IMR-90 (cell line): ENCODE measurements around the gene WFDC6. TPM values are rescaled to one million over a fixed set of nuclear protein-coding genes. Genes with fewer than 3 reads are reported as not detected.

Source experiments
- ATAC-seq: fragments of 200-7000 bp; cut with Tn5 transposase; 2 replicates; pipeline ENCODE4 v1.9.1; 2020; ENCODE audit warnings: low read depth, mild to moderate bottlenecking, moderate library complexity
- BruUV-seq: library from RNA; stranded (reverse); fragments of 400-500 nt; replicated peaks from 2 replicates; lab custom pipeline; 2021; lab: Mats Ljungman, UMichigan
- CTCF ChIA-PET: fragments of 300-600 bp; formaldehyde crosslinking; extraction: SDS; loops from one replicate; lab custom pipeline; 2021; ENCODE audit warnings: antibody characterized with exemption; lab: Yijun Ruan, JAX
- POLR2A ChIA-PET: fragments of 300-600 bp; sonication (Branson Sonifier 250); formaldehyde crosslinking; loops from one replicate; lab custom pipeline; 2022; ENCODE audit warnings: antibody characterized with exemption; ENCODE audit not compliant: unreplicated experiment; lab: Charles Lee
- DNase-seq: peaks from one replicate; pipeline ENCODE4 v3.0.0; 2013
- H2AFZ ChIP-seq: replicated peaks from 2 replicates; pipeline ENCODE3; 2013; ENCODE audit warnings: low read length, mild to moderate bottlenecking; ENCODE audit not compliant: poor library complexity
- H2AK5ac ChIP-seq: 2 replicates; pipeline ENCODE4 v1.6.1; 2013; ENCODE audit warnings: low read depth, low read length, inconsistent platforms
- H2AK9ac ChIP-seq: replicated peaks from 2 replicates; pipeline ENCODE3; 2013; ENCODE audit warnings: mild to moderate bottlenecking, low read depth, low read length, moderate library complexity; ENCODE audit not compliant: poor library complexity
- H2BK120ac ChIP-seq: 2 replicates; pipeline ENCODE4 v1.6.1; 2013; ENCODE audit warnings: low read depth, low read length, inconsistent platforms
- H2BK15ac ChIP-seq: 3 replicates; pipeline ENCODE4 v1.6.1; 2013; ENCODE audit warnings: low read depth, low read length, inconsistent platforms
- H2BK20ac ChIP-seq: 2 replicates; pipeline ENCODE4 v1.6.1; 2013; ENCODE audit warnings: low read depth, mild to moderate bottlenecking, inconsistent platforms, low read length, moderate library complexity
- H2BK5ac ChIP-seq: 2 replicates; pipeline ENCODE4 v1.6.1; 2013; ENCODE audit warnings: mild to moderate bottlenecking, low read depth, low read length, inconsistent platforms; ENCODE audit not compliant: poor library complexity, severe bottlenecking
- H3K14ac ChIP-seq: replicated peaks from 2 replicates; pipeline ENCODE4 v1.6.1; 2013; ENCODE audit warnings: low read depth, low read length, inconsistent platforms
- H3K18ac ChIP-seq: 2 replicates; pipeline ENCODE4 v1.6.1; 2013; ENCODE audit warnings: low read depth, low read length, control low read depth
- H3K23ac ChIP-seq: 2 replicates; pipeline ENCODE4 v1.6.1; 2013; ENCODE audit warnings: low read depth, low read length, inconsistent platforms
- H3K27ac ChIP-seq: 2 replicates; pipeline ENCODE4 v1.5.1; 2013; ENCODE audit warnings: mild to moderate bottlenecking, control low read depth, low read length; ENCODE audit not compliant: insufficient read depth
- H3K27me3 ChIP-seq: 2 replicates; pipeline ENCODE4 v1.6.1; 2013; ENCODE audit warnings: low read length; ENCODE audit not compliant: control insufficient read depth, insufficient read depth
- H3K36me3 ChIP-seq: 2 replicates; pipeline ENCODE4 v1.6.1; 2013; ENCODE audit warnings: low read length, mixed read lengths; ENCODE audit not compliant: control insufficient read depth, insufficient read depth
- H3K4ac ChIP-seq: 2 replicates; pipeline ENCODE4 v1.6.1; 2013; ENCODE audit warnings: low read depth, low read length, inconsistent platforms
- H3K4me1 ChIP-seq: 2 replicates; pipeline ENCODE4 v1.6.1; 2013; ENCODE audit warnings: low read length, mixed read lengths; ENCODE audit not compliant: control insufficient read depth, insufficient read depth
- H3K4me2 ChIP-seq: 2 replicates; pipeline ENCODE4 v1.6.1; 2013; ENCODE audit warnings: low read depth, mild to moderate bottlenecking, control low read depth, low read length, moderate library complexity
- H3K4me3 ChIP-seq: 2 replicates; pipeline ENCODE4 v1.5.1; 2013; ENCODE audit warnings: low read depth, mild to moderate bottlenecking, control low read depth, low read length, moderate library complexity; ENCODE audit not compliant: insufficient read depth
- H3K56ac ChIP-seq: 2 replicates; pipeline ENCODE4 v1.6.1; 2013; ENCODE audit warnings: low read length, inconsistent platforms; ENCODE audit not compliant: insufficient read depth; ENCODE audit errors: extremely low read depth
- H3K79me1 ChIP-seq, 2 experiments: 2 replicates each; pipeline ENCODE4 v1.6.1; 2013; ENCODE audit warnings: low read length in 2 of 2, inconsistent platforms in 1 of 2, low read depth in 1 of 2
- H3K9ac ChIP-seq: 2 replicates; pipeline ENCODE4 v1.6.1; 2013; ENCODE audit warnings: low read depth, low read length, control low read depth
- H3K9me1 ChIP-seq: 2 replicates; pipeline ENCODE4 v1.6.1; 2013; ENCODE audit warnings: low read length, inconsistent platforms; ENCODE audit not compliant: insufficient read depth
- H3K9me3 ChIP-seq: 2 replicates; pipeline ENCODE4 v1.6.1; 2013; ENCODE audit warnings: low read length; ENCODE audit not compliant: control insufficient read depth, insufficient read depth
- H4K20me1 ChIP-seq: 2 replicates; pipeline ENCODE4 v1.6.1; 2013; ENCODE audit warnings: low read length, inconsistent platforms; ENCODE audit not compliant: insufficient read depth
- H4K5ac ChIP-seq: 2 replicates; pipeline ENCODE4 v1.6.1; 2013; ENCODE audit warnings: mild to moderate bottlenecking, low read depth, low read length, control low read depth
- H4K8ac ChIP-seq, 2 experiments: 2 replicates each; pipeline ENCODE4 v1.6.1; 2013; ENCODE audit warnings: low read depth in 2 of 2, low read length in 2 of 2, control low read depth in 1 of 2, inconsistent platforms in 1 of 2
- H4K91ac ChIP-seq: 2 replicates; pipeline ENCODE4 v1.6.1; 2013; ENCODE audit warnings: low read depth, low read length, inconsistent platforms; ENCODE audit not compliant: insufficient read depth
- ELK1 ChIP-seq: fragments of 150-350 bp; IDR thresholded peaks from 2 replicates; pipeline ENCODE4 v1.6.1; 2016; ENCODE audit warnings: low read depth, mild to moderate bottlenecking, low read length, moderate library complexity, borderline replicate concordance
- MAFK ChIP-seq: IDR thresholded peaks from 2 replicates; pipeline ENCODE4 v1.6.1; 2012; ENCODE audit warnings: low read depth, low read length, improper control_type of control experiment
- POLR2A ChIP-seq: IDR thresholded peaks from 2 replicates; pipeline ENCODE4 v1.6.1; 2012; ENCODE audit warnings: mild to moderate bottlenecking, low read depth, low read length
- RCOR1 ChIP-seq: IDR thresholded peaks from 2 replicates; pipeline ENCODE4 v1.6.1; 2012; ENCODE audit warnings: mild to moderate bottlenecking, low read length, improper control_type of control experiment; ENCODE audit not compliant: insufficient replicate concordance
- WGBS, 2 experiments: methylation state at CpG; one replicate each; pipeline versions ENCODE4 v1.1.5 to v1.1.7; 2013; ENCODE audit warnings: missing lambda C conversion rate in 2 of 2; ENCODE audit not compliant: insufficient read length in 1 of 2; ENCODE audit errors: extremely low coverage in 2 of 2; 5-methylcytosine and 5-hydroxymethylcytosine counted together
- dilution Hi-C: fragments of 300-500 bp; cut with HindIII; formaldehyde crosslinking; loops from one replicate; pipeline ENCODE4 v1.14.3; 2018; ENCODE audit warnings: low sequenced_read_pairs; ENCODE audit not compliant: unreplicated experiment
- in situ Hi-C: fragments of 300-500 bp; cut with MboI; formaldehyde crosslinking; loops from 3 replicates; pipeline ENCODE4 v1.14.3; 2019; ENCODE audit warnings: low sequenced_read_pairs, inconsistent platforms, mixed read lengths
- intact Hi-C: fragments of 100-400 bp; cut with micrococcal nuclease; formaldehyde crosslinking; loops from 2 replicates; pipeline ENCODE4 v1.10.0; 2022
- polyA plus RNA-seq, 3 experiments: library from polyadenylated mRNA; depleted of rRNA; stranded (reverse); fragments of >200 nt; gene quantifications; 2 replicates each; pipeline ENCODE4 v1.2.3, GENCODE V29; 2012; ENCODE audit warnings: low replicate concordance in 1 of 3
- total RNA-seq: library from RNA; depleted of rRNA; stranded (reverse); fragments of >200 nt; gene quantifications from 2 replicates; pipeline ENCODE4 v1.2.3, GENCODE V29; 2012
- TF ChIP-seq, protein P1 (sequence below): conservative IDR thresholded peaks from 2 replicates; pipeline ENCODE4 v1.5.1; 2012; ENCODE audit warnings: mild to moderate bottlenecking, low read depth, low read length, improper control_type of control experiment

WFDC6 gene
- total and polyA plus RNA-seq, 2 of the 4 experiments (the other 2 are of a cell fraction): not detected

DNA sequence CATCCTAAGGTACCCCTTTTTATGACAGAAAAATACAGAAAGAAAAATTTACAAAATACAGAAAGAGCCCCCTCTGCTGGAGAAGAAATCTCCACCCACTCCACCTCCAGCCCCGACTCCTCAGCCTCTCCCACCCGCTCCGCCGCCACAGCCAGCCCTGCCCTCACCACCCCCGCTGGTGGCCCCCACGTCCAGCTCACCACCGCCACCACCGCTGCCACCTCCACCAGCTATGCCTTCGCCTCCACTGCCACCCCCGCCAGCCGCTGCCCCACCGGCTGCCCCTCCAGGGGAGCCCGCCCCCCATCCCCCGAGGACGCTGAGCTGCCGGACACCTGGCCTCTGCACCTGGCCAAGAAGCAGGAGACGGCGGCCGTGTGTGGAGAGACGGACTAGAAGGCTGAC, 52.0 kb downstream of the WFDC6 start:
- Histone ChIP-seq H3K23ac (no peak overlapping the region), H4K5ac (no peak overlapping the region), H2BK20ac (no peak overlapping the region), H2BK5ac (no peak overlapping the region), H4K20me1 (no peaks in the 10 kb centered on the region), H3K79me1 (no peaks in the 10 kb centered on the region), H3K36me3 (no peaks in the 10 kb centered on the region), H3K4me1 (no peaks in the 10 kb centered on the region), H3K4me2 (no peak overlapping the region), H2AK9ac (no peak overlapping the region), H3K27ac (no peak overlapping the region), H3K9me3 (no peaks in the 10 kb centered on the region), H3K56ac (no peak overlapping the region), H4K91ac (no peak overlapping the region), H3K14ac (no peak overlapping the region), H3K4ac (no peak overlapping the region), H3K18ac (no peak overlapping the region), H3K9me1 (no peaks in the 10 kb centered on the region), H2AFZ (no peak overlapping the region), H3K9ac (no peak overlapping the region), H2BK15ac (no peak overlapping the region), H3K4me3 (no peak overlapping the region), H2AK5ac (no peak overlapping the region), H4K8ac (no peak overlapping the region), H3K27me3 (peaks cover 4% of the 10 kb centered on the region), H2BK120ac (no peak overlapping the region)
- intact Hi-C loops: no loop called here
- POLR2A ChIA-PET: no interaction called here
- CTCF ChIA-PET: interaction anchor here (0.5 kb wide), 1 partner anchor 1002 kb away, joined by 3 read pairs; no protein-coding TSS in a partner anchor
- DNase-seq: no peak
- dilution Hi-C loops: no loop called here
- ATAC-seq: no peak
- in situ Hi-C loops: no loop called here
- TF ChIP-seq MAFK (no peak), RCOR1 (no peak), POLR2A (no peak), ELK1 (no peak)
- TF ChIP-seq, protein P1, sequence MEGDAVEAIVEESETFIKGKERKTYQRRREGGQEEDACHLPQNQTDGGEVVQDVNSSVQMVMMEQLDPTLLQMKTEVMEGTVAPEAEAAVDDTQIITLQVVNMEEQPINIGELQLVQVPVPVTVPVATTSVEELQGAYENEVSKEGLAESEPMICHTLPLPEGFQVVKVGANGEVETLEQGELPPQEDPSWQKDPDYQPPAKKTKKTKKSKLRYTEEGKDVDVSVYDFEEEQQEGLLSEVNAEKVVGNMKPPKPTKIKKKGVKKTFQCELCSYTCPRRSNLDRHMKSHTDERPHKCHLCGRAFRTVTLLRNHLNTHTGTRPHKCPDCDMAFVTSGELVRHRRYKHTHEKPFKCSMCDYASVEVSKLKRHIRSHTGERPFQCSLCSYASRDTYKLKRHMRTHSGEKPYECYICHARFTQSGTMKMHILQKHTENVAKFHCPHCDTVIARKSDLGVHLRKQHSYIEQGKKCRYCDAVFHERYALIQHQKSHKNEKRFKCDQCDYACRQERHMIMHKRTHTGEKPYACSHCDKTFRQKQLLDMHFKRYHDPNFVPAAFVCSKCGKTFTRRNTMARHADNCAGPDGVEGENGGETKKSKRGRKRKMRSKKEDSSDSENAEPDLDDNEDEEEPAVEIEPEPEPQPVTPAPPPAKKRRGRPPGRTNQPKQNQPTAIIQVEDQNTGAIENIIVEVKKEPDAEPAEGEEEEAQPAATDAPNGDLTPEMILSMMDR: 0 out of 2 replicates have a peak, but pooled peaks have one; percentile 3
- WGBS, 2 experiments: no CpG with 5 or more reads among the region's 20 CpGs
- no TSS peak for BruUV-seq
